EL (cell line): Measurements from ENCODE around the gene SLC31A1.

Source experiments
- DNase-seq: peaks from one replicate; pipeline ENCODE4 v3.0.0-alpha.2; 2016

SLC31A1 gene

GRCh38 chr9:113221003-113221799, at the start of gene SLC31A1, which contains the start of gene FKBP15:
TSS of gene SLC31A1 (plus strand) at chr9:113221544. CDS start at chr9:113256149, 34,605 bp downstream.
TSS of gene FKBP15 (minus strand) at chr9:113221277. CDS start at chr9:113221243, 34 bp downstream.
- peak; percentile 98 for DNase-seq

GRCh38 chr9:113173341-113173740, 48.0 kb upstream of the SLC31A1 start:
- DNase-seq: no peak

- DNase-seq: no peak
These were observed 44.5 kb upstream of the SLC31A1 start for GRCh38 chr9:113176803-113177202.

DNA sequence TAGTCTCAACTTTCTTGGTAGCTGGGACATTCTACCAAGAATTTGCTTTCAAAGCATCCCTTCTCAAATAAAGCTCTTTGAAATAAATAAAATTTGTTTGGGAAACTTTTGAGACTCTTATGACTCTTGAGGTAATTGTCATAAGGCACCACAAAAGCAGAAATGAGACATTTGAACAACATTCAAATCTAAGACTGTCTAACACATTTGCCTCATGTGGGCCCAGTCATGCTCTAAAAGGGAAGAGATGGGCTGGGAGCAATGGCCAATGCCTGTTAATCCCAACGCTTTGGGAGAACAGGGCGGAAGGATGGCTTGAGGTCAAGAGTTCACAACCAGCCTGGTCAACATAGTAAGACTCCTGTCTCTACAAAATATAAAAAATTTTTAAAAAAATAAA, 44.1 kb upstream of the SLC31A1 start:
- no peak for DNase-seq

DNA sequence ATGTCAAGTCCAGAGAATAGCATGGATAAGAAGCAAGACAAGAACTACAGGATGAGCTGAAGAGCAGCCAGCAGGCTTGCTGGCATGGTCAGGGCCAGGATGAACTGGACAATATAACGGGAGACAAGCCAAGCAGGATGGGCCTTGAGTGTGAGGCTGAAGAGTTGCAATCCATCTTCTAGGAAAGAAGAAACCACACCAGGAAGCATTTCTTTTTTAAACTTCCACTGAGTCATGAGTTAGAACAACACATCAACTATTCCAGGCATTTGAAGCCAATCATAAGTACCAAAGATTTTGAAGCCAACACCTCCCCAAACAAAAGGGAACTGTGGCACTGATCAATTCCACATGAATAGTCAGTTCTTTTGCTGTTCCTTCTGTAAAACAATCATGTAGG, 43.3 kb upstream of the SLC31A1 start:
- DNase-seq: peak; percentile 44

DNA sequence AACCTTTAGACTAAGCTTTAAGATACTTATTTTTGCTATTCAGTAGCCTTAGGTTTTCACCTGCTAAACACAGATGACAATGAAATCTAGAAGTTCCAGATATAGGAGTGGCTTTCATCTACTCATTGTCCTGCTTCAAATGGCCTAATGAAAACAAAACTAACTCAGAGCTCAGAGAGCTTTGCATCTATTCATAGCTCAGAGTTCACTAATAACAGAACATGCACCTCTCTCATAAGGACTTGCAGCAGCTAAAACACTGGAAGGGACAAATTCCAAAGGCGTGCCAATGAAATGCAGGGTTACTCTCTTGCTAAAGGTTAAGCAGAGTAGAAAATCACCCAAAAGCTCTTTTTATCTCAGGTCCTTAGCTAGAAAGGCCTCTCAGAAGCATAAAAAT, 41.5 kb upstream of the SLC31A1 start:
- DNase-seq: no peak

DNA sequence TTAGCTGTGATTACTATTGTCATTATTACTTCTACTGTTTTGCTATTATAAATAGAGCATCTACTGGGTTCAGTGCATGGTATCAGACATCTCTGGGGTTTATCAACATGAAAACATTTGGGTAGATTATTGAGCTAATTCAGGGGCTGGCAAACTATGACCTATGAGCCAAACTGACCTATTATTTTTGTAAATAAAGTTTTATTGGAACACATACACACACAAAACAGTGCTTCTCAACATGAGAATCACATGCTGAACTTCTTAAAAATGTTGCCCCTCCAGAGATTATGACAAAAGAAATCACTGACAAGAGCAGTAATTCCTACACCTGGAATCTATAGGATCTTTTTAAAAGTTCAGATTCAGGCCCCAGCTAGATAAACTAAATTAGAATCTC, 40.2 kb upstream of the SLC31A1 start:
- DNase-seq: no peak

DNA sequence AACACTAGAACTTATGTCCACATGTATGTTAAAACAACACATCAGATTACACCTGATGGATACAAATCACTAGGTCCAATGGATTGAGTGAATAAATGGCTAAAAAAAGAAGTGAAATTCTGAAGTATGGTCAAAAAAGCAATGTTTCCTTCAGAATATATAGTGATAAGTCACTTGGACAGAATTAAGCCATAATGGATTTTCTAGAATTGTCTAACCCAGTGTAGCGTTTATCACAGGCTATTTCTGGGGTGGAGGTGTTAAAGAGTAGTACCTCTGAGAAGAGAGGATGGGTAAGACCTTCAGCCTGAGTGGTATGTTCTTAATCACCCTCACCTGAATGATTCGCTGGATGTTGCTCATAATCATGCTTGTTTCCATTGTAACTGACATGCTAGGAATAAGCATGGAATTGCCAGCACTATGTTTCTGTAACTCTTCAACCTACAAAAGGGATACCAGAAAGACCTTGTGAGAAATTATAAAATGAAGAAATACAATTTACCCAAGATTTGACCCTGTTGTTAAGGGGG, 37.3 kb upstream of the SLC31A1 start:
- DNase-seq: no peak

DNA sequence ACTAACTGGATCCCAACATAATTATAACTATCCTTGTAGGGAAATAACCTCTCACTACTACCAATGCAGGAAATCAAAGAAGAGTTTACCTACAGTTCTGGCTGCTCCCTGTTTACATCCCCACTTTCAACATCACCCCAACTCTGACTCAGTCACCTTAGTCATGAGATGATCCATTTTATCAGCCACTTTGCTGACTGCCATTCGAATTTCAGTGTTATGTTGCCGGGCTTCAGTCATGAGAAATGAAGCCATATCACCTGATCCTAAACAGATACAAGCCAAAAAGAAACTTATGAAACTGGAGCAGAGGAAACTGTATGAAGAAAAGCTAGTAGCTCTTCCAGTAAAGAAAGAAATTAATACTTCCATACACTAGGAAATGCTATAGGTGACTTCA, 36.8 kb upstream of the SLC31A1 start:
- DNase-seq: no peak

DNA sequence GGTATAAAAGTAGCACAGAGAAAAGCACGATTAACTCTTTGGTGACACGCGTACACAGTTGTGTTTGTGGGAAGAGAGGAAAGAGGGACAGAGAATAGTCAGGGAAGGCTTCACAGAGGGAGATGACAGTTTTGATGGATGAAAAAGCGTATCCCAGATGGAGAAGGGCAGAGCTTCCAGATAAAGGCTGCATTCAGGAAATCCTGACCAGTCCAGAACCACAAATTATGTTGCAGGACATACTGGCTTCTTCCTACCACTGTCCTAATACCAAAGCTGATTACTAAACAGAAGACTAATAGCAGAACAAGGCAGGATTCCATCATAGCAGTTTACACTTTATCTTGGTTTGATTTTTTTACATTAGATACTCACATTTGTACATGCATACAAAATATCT, 36.1 kb upstream of the SLC31A1 start:
- DNase-seq: no peak

GRCh38 chr9:113186137-113186755, 35.1 kb upstream of the SLC31A1 start:
- no peak for DNase-seq

- DNase-seq: peak; percentile 97
These were observed 33.3 kb upstream of the SLC31A1 start for GRCh38 chr9:113187929-113188595.

DNA sequence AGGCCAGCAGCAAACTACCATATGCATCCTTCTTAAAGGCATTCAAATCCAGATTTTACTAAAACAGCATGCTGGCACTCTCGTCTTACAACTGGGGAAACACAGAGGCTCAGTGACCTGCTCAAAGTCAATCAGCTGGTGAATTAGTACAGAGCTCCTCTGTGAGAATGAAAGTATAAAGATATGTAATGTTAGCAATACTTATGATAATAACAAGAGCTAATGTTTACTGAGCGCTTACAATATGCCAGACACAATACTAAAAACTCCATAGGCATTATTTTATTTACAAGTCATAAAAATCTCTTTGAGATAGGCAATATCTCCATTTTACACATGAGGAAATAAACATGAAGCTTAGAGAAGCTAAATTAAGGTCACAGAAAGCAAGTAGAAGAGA, 28.9 kb upstream of the SLC31A1 start:
- DNase-seq: no peak

GRCh38 chr9:113199683-113200329, 21.5 kb upstream of the SLC31A1 start:
- no peak for DNase-seq

GRCh38 chr9:113205432-113205831, 15.9 kb upstream of the SLC31A1 start:
- no peak for DNase-seq

GRCh38 chr9:113205861-113206260, 15.5 kb upstream of the SLC31A1 start:
- no peak for DNase-seq

DNA sequence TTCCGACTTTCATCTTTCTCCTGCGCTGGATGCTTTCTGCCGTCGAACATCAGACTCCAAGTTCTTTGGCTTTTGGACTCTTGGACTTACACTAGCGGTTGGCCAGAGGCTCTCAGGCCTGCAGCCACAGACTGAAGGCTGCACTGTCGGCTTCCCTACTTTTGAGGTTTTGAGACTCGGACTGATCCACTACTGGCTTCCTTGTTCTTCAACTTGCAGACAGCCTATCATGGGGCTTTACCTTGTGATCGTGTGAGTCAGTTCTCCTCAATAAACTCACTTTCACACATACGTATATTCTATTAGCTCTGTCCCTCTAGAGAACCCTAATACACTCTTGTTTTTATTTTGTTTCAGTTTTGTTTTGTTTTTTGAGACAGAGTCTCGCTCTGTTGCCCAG, 10.5 kb upstream of the SLC31A1 start:
- DNase-seq: no peak

DNA sequence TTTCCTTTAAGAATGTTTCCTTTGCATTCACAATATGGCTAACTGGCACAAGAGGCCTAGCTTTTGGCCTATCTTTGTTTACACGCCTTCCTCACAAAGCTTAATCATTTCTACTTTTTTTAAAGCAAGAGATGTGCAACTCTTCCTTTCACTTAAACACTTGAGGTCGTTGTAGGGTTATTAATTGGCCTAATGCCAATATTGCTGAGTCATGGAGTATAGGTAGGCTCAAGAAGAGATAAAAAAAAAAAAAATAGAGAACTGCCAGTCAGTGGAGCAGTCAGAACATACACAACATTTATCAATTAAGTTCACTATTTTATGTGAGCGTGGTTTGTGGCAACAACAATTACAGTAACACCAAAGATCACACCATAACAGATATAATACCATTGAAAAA, 6.2 kb upstream of the SLC31A1 start:
- DNase-seq: peak; percentile 14

- DNase-seq: no peak
These were observed 4.9 kb upstream of the SLC31A1 start for GRCh38 chr9:113216406-113216805.

- DNase-seq: no peak
These were observed 2.0 kb upstream of the SLC31A1 start for GRCh38 chr9:113219186-113219936.

GRCh38 chr9:113219969-113220368, 1.4 kb upstream of the SLC31A1 start:
- peak; percentile 79 for DNase-seq

DNA sequence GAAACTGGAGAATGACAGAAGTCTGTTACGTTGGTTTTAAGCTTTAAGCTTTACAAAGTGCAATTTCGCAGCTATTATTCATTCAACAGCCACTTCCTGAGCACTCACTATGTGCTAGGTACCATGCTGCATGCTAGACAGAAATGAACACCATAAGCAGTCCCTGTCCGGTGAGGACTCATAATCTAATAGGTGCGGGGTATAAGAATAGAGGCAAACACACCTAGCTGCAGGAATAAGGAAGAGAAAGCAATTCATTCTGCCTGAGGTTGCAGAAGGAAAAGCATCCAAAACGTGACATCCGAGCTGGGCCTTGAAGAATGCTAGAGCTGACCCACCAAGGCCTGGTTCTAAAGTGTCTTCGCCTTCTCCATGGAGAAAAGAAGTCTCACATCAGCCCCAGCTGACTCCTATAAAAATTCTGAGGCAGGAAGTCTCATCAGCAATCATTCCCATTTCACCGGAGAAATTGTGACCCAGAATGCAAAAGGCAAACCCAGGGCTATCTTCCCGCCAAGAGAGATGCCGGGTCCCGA, 809 bp upstream of the SLC31A1 start:
- no peak for DNase-seq
